ENCODE data around the gene FAR2. TPM values are rescaled to one million over a fixed set of nuclear protein-coding genes. Genes with fewer than 3 reads are reported as not detected.
"Not testable (repeated sequence)": the region's sequence is repeated elsewhere in the genome, so short reads cannot be mapped to it uniquely, and the experiment has no call there.

Gene FAR2
- total RNA-seq, 2 donors from 2014 or later = 3.0 to 10.0 TPM

DNA sequence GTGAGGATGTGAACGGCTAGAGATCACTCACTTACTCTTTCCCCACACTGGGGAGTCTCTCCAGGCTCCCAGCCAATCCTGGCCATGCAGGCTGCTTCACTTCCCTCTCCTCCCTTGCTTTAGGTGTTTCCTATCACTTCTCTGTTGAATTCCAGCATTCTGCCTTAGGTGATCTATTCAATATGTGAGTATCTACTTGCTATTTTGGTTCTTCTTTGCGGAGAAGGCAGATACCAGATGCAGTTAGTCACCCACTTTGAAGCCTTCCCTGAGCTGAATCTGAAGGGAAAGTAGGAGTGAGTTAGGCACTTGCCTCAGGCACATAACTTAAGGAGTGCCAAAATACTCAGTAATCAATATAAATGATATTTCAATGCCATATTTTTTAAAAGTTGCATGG, 36.0 kb upstream of the FAR2 start:
- no peaks in the 10 kb centered on the region for H3K4me1 ChIP-seq
- H3K27me3 ChIP-seq = no peaks in the 10 kb centered on the region
- no peak for DNase-seq (ENCODE audit: low spot score)
- no peak overlapping the region for H3K27ac ChIP-seq
- H3K9me3 ChIP-seq = peaks cover 0 to 19% of the 10 kb centered on the region in 2 donors
- no peak overlapping the region for H3K4me3 ChIP-seq
- TF ChIP-seq, protein P1, sequence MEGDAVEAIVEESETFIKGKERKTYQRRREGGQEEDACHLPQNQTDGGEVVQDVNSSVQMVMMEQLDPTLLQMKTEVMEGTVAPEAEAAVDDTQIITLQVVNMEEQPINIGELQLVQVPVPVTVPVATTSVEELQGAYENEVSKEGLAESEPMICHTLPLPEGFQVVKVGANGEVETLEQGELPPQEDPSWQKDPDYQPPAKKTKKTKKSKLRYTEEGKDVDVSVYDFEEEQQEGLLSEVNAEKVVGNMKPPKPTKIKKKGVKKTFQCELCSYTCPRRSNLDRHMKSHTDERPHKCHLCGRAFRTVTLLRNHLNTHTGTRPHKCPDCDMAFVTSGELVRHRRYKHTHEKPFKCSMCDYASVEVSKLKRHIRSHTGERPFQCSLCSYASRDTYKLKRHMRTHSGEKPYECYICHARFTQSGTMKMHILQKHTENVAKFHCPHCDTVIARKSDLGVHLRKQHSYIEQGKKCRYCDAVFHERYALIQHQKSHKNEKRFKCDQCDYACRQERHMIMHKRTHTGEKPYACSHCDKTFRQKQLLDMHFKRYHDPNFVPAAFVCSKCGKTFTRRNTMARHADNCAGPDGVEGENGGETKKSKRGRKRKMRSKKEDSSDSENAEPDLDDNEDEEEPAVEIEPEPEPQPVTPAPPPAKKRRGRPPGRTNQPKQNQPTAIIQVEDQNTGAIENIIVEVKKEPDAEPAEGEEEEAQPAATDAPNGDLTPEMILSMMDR (IDR thresholded peaks at IDR 0.05) = no peak
- H3K36me3 ChIP-seq = no peaks in the 10 kb centered on the region

- no peaks in the 10 kb centered on the region for H3K4me1 ChIP-seq
- TF ChIP-seq, protein P1 (IDR thresholded peaks at IDR 0.05) = no peak
- no peak overlapping the region for H3K27ac ChIP-seq
- H3K27me3 ChIP-seq = no peaks in the 10 kb centered on the region
- DNase-seq (ENCODE audit: low spot score) = no peak
- peaks cover 0 to 1% of the 10 kb centered on the region in 2 donors for H3K9me3 ChIP-seq
- no peak overlapping the region for H3K4me3 ChIP-seq
- no peaks in the 10 kb centered on the region for H3K36me3 ChIP-seq
Measured at GRCh38 chr12:29116414-29116813, 32.7 kb upstream of the FAR2 start.

DNA sequence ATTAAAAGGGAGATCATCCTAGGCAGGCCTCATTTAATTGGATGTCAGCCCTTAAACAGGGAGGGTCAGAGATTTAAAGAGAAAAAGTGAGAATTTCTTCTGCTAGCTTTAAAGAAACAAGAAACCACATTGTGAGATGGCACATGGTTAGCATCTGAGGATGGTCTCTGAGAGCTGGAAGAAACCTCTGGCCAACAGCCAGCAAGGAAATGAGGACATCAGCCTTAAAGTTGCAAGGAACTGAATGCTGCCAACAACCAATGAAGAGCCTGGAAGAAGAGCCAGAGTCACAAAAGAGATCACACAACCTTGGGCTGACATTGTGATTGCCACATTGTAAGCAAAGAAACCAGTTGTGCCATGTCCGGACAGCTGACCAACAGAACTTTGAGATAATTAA, 17.5 kb upstream of the FAR2 start:
- Histone ChIP-seq H3K9me3 (no peaks in the 10 kb centered on the region), H3K27me3 (no peaks in the 10 kb centered on the region), H3K36me3 (no peaks in the 10 kb centered on the region), H3K4me1 (no peaks in the 10 kb centered on the region), H3K27ac (no peak overlapping the region), H3K4me3 (no peak overlapping the region)
- DNase-seq (ENCODE audit: low spot score) = no peak
- TF ChIP-seq, protein P1 (IDR thresholded peaks at IDR 0.05) = no peak

GRCh38 chr12:29132316-29132715, 16.8 kb upstream of the FAR2 start:
- Histone ChIP-seq H3K4me3 (no peak overlapping the region), H3K27ac (no peak overlapping the region), H3K36me3 (no peaks in the 10 kb centered on the region), H3K27me3 (no peaks in the 10 kb centered on the region), H3K9me3 (no peaks in the 10 kb centered on the region), H3K4me1 (no peaks in the 10 kb centered on the region)
- DNase-seq (ENCODE audit: low spot score) = no peak
- TF ChIP-seq, protein P1 (IDR thresholded peaks at IDR 0.05) = no peak

- DNase-seq (ENCODE audit: low spot score) = no peak
- no peaks in the 10 kb centered on the region for H3K9me3 ChIP-seq
- TF ChIP-seq, protein P1 (IDR thresholded peaks at IDR 0.05) = no peak
Measured at GRCh38 chr12:29133181-29133580, 15.9 kb upstream of the FAR2 start.

DNA sequence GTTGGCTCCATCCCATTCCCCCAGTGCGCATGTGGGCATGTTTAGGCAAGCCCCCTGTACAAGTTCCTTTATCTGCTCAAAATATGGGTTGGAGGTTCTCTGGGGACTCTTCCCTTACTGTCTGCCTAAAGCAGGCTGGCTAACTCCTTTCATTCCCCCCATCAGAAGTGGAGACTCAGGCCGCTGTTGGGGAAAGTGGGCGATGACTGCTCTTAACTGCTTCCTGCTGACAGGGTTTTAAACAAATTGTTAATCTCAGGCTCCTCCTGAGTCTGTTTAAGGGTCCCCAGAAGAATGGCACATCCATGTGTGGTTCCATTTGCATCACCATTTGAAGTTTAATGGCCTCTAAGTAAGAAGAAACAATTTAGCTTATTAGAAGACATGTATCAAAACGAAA, 15.4 kb upstream of the FAR2 start:
- no peak for DNase-seq (ENCODE audit: low spot score)
- no peaks in the 10 kb centered on the region for H3K27me3 ChIP-seq
- no peak overlapping the region for H3K27ac ChIP-seq
- no peak overlapping the region for H3K4me3 ChIP-seq
- H3K9me3 ChIP-seq = no peaks in the 10 kb centered on the region
- no peaks in the 10 kb centered on the region for H3K36me3 ChIP-seq
- H3K4me1 ChIP-seq = no peaks in the 10 kb centered on the region
- TF ChIP-seq, protein P1 (IDR thresholded peaks at IDR 0.05) = no peak

More at GRCh38 chr12:29133181-29133580, 15.9 kb upstream of the FAR2 start:
- no peaks in the 10 kb centered on the region for H3K27me3 ChIP-seq
- no peaks in the 10 kb centered on the region for H3K4me1 ChIP-seq
- no peaks in the 10 kb centered on the region for H3K36me3 ChIP-seq
- H3K4me3 ChIP-seq = no peak overlapping the region
- H3K27ac ChIP-seq = no peak overlapping the region

DNA sequence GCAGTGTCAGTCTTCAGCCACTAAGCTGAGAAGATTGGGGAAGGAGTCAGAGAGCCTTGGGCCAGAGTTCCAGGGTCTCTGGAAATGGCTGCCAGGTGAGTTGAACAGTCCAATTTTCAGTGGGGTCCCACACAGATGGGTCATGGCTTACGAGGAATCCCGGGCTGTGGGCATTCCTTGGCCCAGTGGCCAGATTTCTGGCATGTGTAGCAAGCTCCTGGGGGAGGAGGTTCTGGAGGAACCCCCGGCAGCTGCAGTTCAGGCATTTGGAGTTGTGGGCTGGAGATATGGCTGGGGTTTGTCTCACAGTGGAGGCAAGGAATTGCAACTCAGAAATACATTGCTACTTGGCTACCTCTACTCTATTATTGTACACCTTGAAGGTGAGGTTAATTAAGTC, 10.8 kb upstream of the FAR2 start:
- DNase-seq (ENCODE audit: low spot score); H3K27me3 ChIP-seq; H3K4me3 ChIP-seq; H3K27ac ChIP-seq; H3K36me3 ChIP-seq; H3K9me3 ChIP-seq; H3K4me1 ChIP-seq: not testable (repeated sequence)

DNA sequence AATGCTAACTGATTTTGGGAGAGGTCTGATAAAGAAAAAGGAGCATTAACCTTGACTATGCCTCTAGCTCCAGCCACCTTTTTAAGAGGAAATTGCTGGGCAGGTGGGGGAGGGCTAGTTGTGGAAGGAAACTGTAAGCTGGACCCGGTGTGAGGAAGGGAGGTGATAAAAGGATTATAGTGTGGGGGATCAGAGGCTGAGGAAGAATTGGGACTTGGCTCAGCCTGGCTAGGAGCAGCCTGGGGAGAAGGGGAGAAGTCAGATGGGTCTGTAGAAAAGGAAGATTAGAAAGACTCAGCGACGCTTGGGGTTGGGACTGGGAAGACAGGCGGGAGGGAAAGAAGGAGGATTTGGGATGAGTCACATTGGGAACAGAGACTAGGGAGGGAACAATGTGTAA, 10.2 kb upstream of the FAR2 start:
- H3K36me3 ChIP-seq; H3K27me3 ChIP-seq; H3K4me3 ChIP-seq; H3K27ac ChIP-seq; H3K4me1 ChIP-seq; DNase-seq (ENCODE audit: low spot score); H3K9me3 ChIP-seq: not testable (repeated sequence)

Measured in right atrium auricular region (tissue), 2 donors.